Hematopoietic multipotent progenitor cell treated with erythropoietin and hydrocortisone succinate and interleukin-3 and kit ligand, for 6 days (in vitro differentiated cells): ENCODE data around the gene MRPL10.

Experiments used
- DNase-seq: peaks from one replicate; pipeline ENCODE4 v3.0.0-alpha.2; 2015

MRPL10 gene

DNA sequence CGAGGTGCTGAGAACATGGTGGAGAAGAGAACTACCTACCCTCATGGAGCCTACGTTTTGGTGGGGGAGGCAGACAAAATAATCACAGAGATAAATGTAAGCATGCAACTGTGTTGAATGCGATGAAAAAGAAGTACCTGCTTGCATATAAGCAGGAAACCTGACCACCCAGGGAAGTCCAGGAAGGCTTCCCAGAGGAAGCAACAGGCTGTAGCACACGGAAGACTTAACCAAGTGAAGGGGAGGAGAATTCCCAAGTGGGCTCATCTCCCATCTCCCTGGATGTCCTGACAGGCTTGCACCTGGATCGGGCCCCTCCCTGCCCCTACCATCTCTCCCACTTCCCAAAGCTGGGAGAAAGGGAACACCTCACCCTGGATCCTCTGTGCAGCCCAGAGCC lies 7.7 kb upstream of the MRPL10 start:
- no peak for DNase-seq

DNA sequence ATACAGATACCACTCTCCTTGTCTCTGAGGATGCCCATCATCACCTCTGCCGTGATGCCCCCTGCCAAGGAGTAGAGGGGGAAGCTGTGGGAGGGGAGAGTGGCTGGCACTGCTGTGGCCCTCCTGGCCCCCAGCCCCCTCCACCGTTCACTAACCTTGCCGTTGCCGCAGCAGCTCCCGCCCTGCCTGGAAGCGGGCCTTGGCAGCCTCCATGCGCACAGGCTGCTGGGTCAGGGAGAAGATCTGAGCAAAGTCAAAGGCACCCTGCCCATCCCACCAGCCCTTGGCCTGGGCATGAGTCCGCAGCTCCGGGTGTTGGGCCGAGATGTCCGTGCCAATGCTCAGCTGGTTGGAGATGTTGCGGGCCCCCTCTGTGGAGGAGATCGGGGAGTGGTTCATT lies 7.3 kb upstream of the MRPL10 start:
- DNase-seq, result no peak

- no peak for DNase-seq
Measured at GRCh38 chr17:47837401-47838039, 6.2 kb upstream of the MRPL10 start.

GRCh38 chr17:47836601-47837000 lies 5.3 kb upstream of the MRPL10 start:
- DNase-seq, result no peak

DNA sequence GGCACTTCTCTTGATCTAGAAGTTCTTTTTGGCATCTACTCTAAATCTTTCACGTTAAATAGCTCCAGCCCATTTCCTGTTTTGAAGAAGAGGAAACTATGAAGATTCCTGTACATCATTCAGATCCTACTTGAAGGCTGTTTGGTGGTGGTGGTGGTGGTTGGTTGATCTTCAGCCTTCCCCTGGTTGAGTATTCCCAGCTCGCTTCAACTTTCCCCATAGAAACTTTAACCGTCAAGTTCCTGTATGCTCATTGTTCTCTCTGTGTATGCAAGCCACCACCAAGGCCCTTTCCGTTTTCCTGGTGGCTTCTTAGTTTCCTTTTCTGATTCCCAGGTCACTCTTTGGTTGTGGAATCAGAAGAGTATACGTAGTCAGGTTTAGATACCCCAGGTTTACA lies 3.4 kb upstream of the MRPL10 start:
- no peak for DNase-seq

- DNase-seq, result no peak
Measured at GRCh38 chr17:47831934-47832327, 590 bp upstream of the MRPL10 start.

DNA sequence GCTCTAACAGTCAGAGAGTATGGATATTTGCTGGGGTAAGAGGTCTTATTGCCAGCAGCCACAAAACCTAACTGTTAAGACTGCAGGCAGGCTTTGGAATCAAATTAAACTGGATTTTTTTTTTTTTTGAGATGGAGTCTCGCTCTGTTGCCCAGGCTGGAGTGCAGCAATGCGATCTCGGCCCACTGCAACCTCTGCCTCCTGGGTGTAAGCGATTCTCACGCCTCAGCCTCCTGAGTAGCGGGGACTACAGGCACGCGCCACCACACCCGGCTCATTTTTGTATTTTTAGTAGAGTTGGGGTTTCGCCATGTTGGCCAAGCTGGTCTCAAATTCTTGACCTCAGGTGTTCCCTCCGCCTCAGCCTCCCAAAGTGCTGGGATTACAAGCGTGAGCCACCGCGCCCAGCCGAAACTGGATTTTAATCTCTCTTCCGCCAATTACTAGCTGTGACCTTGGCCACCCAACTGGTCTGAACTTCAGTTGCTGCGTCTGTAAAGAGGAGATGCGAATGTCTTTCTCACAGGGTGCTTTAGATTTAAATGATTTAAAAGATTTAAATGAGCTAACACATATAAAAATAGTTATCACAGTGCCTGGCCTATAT lies 842 bp downstream of the MRPL10 start:
- DNase-seq, result no peak

DNA sequence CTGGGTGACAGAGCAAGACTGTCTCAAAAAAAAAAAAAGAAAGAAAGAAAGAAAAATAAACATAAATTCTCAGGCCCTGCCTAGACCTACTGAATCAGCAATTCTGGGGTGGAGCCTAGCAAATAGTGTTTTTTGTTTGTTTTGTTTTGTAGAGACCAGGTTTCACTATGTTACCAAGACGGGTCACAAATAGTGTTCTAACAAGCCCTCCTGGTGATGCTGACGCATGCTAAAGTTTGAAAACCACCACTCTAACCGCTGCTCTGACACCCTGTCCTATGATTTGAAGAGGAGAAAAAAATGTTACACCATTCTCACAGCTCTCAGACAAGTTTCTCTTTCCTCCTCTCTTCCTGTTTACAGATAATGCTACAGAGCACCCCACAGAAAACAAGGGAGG lies 1.5 kb downstream of the MRPL10 start:
- DNase-seq, result no peak

DNA sequence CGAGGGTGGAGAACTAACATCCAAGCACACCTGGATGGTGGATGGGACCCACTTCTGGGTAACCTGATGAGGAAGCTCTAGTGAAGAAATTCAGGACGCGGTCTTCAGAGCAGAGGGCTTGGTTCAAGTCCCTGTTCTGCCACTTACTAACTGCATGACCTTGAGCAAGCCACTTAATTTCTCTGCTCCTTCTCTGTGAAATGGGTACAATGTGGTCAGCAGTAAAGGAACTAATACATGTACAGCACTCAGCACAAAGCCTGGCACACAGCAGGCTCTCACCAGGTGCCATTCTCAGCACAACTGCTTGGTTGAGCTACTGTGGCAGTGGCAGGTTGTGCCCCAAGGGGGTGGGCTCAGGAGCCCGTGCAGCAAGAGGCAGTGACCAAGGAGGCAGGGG lies 7.8 kb downstream of the MRPL10 start:
- DNase-seq, result no peak

DNA sequence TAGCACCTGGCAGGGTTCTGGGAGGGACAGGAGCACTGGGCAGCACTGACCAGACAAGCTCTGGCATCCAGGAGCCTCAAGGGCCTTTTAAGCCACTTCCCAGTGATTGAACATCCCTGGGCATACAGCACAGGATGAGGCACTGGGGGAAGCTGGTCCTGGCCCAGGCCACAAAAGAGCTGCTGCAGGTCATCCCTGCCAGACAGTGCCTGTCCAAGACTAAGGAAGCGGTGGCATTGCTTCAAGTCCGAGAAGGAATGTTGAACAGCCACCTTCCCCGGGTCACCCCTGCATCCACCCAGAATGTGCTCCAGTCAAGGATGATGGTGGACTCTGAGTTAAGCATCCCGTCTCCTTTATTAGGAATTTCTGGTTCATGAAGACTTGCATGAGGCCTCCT lies 8.6 kb downstream of the MRPL10 start:
- no peak for DNase-seq

- DNase-seq, result peak; percentile 92
Measured at GRCh38 chr17:47821424-47822391, 9.6 kb downstream of the MRPL10 start, which contains the start of gene OSBPL7. Gene OSBPL7 (minus strand): TSS chr17:47821794. CDS start chr17:47820278, 1,516 bp downstream.

- DNase-seq, result no peak
Measured at GRCh38 chr17:47821031-47821423, 10.3 kb downstream of the MRPL10 start.

DNA sequence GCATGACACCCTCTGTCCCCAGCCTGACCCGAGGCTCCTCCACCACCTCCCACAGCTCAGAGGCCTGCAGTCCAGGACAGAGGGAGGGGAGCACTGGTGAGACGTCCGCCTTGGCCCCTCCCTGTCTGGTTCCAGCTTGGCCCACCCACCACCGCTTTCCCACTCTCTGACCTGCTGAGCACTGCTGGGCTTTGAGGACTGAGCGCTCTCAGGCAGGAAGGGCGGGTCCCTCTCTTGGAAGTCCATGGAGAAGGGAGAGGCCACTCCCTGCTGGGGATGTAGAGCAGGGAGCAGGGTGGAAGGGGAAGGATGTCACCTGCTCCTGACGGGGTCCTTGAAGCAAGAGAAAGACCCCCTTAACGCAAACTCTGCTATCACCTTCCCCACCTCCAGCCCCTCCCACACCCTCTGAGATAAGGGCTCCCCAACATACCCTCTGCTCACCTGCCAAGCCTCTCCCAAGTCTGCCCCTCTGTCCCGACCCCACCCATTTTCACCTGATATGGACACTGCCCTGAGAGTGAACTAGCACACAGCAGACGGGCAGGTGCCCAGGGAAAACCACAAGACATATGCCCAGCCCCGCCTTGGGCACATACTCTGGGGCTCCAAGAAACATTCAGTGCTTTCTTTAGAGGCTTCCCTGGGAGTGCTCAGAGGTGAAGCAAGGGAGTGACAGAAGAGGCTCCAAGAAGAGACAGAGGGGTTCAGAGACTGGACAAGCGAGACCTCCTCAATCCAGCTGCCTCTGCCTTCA lies 11.1 kb downstream of the MRPL10 start:
- DNase-seq, result no peak

DNA sequence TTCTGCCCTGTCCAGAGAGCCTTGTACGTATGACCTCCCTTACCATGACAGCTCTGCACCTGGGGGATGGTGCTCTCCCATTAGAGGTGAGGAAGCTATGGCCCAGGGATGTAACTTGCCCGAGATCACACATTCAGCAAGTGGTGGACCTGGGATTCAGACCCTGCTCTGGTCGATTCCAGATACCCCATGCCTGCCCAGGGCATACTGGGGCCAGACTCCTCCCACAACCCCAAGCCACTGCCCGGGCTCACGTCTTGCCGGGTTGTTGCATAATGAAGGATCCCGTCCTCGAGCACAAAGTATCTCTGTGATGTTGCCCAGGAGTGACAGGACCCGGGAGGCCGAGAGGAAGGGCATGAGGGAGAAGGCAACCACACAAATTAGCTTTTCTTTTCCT lies 11.9 kb downstream of the MRPL10 start:
- DNase-seq, result no peak

GRCh38 chr17:47818002-47818695 lies 13.2 kb downstream of the MRPL10 start:
- DNase-seq, result no peak

- DNase-seq, result no peak
Measured at GRCh38 chr17:47816947-47817346, 14.4 kb downstream of the MRPL10 start.

DNA sequence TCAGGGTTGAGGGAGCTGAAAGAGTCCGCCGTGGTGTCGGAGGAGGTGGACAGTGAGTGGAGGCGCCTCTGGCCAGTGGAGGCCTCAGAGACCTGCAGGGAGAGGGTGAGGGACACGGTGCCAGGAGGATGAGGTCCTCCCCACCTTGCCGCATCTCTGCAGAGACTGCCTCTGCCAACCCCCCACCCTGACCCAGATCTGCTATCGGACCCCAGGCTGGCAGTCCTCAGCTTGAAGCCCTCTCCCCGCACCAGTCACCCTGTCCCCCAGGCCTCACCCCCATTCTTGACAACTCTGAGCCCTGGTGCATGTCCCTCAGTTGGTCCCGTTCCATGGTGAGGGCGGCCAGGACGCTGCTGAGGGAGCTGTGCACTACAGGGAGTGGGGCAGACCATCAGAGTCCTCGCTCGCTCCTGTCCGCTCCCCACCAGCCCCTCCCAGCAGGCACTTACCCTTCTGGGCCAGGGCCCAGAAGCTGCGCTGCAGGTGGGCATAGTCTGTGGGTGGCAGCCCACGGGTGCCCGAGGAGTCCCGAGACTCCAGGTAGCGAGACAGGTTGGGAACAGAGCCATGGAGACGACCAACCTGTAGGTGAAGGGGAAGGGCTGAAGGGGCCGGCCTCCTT lies 15.1 kb downstream of the MRPL10 start:
- no peak for DNase-seq

- DNase-seq, result no peak
Measured at GRCh38 chr17:47815106-47815918, 16.0 kb downstream of the MRPL10 start.

- DNase-seq, result no peak
Measured at GRCh38 chr17:47813512-47814031, 17.8 kb downstream of the MRPL10 start.

GRCh38 chr17:47813077-47813476 lies 18.3 kb downstream of the MRPL10 start:
- no peak for DNase-seq
